HTR-8/SVneo (cell line): ENCODE measurements around the gene MFSD11.

Experiments
- DNase-seq: peaks from one replicate; pipeline ENCODE4 v3.0.0; 2011; ENCODE audit warnings: low spot score, mixed read lengths; ENCODE audit not compliant: insufficient read length
- FAIRE-seq: peaks from 2 replicates; lab custom pipeline; 2011; peaks lifted over from hg19 to GRCh38; lab: Jason Lieb, UNC

The MFSD11 gene

GRCh38 chr17:76824093-76824492 is 86.2 kb downstream of the MFSD11 start:
- FAIRE-seq (no peak), DNase-seq (no peak)

- DNase-seq (no peak), FAIRE-seq (no peak)
Observed at GRCh38 chr17:76826330-76827068, 88.6 kb downstream of the MFSD11 start.

GRCh38 chr17:76827736-76828135 is 89.8 kb downstream of the MFSD11 start:
- DNase-seq (no peak), FAIRE-seq (no peak)
